GM21717 (cell line): ENCODE data around the gene WDR64.

Experiments used
- ATAC-seq: cut with Tn5 transposase; IDR thresholded peaks from one replicate; pipeline ENCODE4 v1.9.1; 2021; ENCODE audit warnings: mild to moderate bottlenecking, moderate library complexity; ENCODE audit not compliant: unreplicated experiment

Gene WDR64

DNA sequence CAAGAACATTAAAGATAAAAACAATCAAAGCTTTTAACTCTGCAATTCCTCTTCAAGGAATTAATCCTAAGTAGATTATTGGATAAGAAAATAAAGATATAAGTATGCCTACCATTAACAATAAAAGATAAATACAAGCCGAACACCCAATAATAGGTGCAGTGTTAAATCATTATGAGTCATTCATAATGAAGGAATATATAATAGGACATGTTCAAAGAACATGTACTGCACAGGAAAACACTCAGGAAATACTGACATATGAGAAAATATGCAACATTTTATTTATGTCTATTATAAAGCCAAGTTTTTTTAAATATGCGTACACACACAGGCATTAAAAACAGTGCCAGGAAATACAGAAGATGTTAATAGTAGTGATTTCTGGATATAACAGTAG lies 184.9 kb downstream of the WDR64 start:
- no peak for ATAC-seq

DNA sequence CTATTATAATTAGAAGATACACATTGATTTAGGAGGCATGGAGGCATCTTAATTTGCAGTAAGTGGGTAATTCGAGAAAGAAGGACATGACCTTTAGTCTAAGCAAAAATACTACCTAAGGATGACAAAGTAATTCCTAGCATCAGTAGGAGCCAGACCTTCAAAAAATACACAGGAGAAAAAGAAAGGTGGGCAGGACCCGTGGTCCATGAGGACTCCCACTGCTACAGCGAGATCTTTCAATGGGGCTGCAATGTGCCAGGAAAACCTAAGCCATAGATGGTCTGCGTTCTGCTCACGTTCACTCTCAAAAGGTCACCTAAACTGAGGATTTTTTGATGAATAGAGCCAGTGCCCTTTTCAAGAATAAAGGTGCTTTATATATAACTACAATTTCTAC lies 185.3 kb downstream of the WDR64 start:
- ATAC-seq: no peak

DNA sequence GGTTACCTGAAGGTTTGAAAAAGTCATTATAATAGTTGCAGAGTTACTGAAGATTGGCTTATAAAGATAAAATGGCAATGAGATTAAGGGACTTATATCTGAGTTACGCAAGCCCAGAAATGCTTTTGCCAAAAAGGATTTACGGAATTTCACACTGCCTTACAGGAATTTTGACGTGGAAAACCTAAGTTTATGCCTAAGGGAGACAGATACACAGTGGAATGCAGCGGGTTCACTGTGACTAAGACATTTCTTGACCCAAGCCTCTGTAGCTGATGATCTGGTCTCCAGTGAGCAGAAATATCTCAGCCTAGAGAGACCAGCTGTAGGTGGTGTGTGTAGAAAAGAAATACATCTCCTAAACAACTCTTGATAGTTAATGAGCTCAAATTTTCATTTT lies 185.8 kb downstream of the WDR64 start:
- ATAC-seq: no peak

DNA sequence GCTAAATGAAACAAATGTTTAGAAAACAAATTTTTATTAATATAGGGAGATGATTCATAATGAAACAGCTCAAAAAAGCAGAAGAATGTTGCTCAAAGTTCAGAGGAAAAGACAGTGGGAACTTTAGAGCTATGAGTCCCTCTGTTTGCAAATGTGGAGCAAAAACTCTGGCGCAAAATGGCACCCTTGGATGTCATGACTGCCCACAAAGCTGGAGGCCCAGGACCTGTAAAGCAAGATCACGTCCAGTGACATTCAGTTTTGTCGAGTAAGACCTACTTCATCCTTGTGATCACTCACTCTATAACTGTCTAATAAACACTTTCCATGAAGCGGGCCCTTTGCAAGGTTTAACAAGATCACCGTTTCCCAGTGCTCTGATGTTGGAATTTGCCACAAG lies 186.8 kb downstream of the WDR64 start:
- peak; percentile 48 for ATAC-seq

DNA sequence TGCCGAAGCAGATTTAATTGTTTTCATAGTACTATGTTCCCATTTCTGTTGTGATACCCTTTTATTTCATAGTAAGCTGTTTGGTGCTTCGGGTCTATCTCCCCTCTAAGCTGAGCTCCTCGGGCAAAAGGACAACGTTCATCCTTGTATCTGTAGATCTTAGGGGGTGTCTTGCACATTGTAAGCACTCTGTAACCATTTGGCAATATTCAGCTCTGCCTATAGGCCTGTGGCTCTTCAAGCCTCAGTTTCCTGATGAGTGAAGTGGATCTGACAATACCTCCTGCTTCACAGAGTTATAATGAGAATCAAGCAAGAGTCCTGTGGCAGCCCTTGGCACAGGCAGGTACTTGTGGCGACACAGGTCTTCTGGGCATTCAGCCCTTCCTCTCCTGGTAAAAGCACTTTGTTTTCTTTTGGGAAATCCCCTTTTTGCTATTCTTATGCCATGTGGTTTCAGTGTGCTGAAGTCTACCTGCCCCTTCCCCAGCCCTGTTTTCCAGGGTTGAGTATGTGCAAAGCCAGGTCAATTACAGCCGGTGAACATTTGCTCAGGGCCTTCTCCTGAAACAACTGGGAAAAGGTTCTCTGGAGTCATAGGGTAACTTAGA lies 187.4 kb downstream of the WDR64 start:
- peak; percentile 73 for ATAC-seq

DNA sequence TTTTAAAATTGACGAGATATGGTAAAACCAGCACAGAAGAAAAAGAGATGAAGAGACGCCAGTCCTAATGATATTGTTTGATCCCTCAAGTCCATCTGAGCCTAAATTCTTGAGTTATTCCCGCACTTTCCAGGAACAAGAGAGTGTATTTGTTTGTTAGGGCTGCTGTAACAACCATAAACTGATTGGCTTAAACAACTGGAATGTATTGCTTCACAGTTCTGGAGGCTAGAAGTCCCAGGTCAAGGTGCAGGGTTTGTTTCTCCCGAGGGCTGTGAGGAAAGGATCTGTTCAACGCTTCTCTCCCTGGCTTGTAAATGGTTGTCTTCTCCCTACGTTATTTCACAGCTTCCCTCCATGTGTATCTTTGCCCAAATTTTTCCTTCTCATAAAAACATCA lies 188.1 kb downstream of the WDR64 start:
- no peak for ATAC-seq

DNA sequence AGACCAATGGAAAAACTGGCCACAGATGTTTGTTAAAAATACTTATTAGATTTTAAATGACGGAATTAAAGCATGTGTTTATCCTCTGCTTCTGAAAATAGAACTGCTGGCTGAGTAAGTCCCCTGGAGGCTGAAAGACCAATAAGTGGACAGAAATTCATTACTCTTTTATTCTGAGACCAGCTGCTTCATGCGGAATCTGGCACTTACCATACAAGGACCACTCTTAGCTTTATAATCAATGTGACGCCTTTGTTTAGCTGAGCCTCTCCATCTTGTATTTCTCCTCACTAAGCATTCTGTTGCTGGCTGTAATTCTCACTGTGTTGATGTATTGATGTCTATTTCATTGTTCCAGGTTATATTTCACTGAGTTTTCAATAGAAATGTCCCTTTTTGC lies 189.6 kb downstream of the WDR64 start:
- ATAC-seq: no peak

DNA sequence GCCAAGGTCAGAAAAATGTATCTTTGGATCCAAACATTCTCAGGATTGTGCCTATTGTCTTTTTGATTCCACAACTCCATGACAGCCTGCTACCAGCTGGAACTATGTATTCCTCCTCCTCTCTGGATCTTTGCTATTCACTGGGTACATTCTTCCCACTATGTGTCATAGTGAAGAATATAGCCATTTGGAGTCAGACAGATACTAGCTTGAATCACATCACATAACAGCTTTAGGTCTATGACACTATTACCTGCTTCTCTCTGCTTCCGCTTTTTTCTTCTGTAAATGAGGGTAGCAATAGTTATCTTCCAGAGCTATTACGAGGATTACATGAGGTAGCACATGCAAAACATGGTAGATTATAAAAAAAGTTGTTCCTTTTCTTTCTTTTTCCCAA lies 190.5 kb downstream of the WDR64 start:
- no peak for ATAC-seq

DNA sequence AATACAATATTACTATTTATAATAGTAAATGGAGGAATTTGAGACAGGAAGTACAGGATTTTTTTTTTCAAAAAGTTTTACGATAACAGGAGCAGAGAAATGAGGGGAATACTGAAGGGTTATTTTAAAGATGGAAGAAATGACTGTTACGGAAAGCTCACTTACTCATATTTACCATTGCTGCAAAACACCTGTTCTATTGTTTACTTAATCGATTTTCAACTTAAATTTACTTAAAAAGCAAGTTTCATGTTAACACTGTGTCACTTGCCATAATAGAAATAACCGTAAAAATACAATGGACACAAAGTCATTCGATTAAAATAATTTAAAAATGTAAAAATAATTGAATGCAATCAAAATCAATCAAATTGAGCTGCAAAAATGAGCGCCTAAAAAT lies 192.5 kb downstream of the WDR64 start:
- no peak for ATAC-seq

DNA sequence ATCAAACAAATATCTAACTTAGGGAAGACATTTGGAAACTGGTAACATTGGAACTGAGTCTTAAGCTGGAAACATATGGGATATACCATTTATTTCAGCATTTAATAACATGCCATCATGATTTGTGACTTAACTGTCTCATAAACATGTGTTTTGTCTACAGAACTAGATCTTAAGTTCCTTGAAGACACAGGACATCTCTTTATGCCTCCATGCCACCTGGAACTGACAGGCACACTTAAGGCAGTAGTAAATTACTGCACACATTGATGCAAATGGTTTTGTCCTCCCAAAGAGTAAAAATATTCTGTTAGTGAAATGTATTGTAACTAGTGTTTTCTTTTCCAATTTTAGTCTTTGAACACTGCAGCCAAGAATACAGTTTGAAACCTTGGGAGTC lies 194.3 kb downstream of the WDR64 start:
- no peak for ATAC-seq

DNA sequence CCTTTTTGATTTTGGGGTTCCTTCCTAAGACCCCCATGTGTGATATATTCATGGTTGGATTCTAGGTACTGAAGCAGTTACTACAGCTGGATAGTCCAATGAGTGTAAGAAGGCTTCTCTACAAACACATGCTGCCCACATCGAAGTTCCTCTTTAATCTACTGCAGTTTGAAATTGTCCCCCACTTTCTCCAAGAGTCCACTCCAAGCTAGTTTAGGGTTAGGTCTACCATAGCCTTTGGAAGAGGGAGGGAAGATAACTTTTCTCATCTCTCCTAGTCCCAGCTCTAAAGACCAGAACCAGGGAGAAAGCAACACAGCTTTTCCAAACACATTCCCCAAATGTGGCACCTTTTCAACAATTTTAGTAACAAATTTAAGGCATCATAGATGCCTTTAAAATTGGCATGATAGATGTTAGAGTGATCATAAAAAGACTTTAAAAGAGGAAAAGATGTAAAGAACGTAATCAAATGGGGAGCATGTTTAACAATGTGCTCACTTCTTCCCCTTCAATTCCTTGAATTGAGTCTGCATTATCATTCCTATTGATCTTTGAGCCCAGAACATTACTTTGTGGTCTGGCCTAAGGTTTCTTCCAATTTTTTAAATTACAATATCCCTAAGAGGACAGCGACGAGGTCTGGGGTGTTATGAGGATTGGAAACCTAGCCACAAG lies 194.9 kb downstream of the WDR64 start:
- no peak for ATAC-seq

DNA sequence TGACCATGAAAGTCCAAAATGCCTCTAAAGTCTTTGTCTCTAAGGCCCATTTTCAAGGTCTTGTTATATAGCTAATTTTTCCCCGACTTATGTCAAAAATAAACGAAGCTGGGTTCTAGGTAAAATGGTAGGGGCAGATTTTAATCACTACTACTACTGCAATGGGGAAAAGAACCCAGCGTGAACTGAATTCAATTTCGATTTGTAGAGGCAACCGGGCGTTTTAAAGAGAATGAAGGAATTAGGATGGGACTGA lies 195.4 kb downstream of the WDR64 start:
- no peak for ATAC-seq

DNA sequence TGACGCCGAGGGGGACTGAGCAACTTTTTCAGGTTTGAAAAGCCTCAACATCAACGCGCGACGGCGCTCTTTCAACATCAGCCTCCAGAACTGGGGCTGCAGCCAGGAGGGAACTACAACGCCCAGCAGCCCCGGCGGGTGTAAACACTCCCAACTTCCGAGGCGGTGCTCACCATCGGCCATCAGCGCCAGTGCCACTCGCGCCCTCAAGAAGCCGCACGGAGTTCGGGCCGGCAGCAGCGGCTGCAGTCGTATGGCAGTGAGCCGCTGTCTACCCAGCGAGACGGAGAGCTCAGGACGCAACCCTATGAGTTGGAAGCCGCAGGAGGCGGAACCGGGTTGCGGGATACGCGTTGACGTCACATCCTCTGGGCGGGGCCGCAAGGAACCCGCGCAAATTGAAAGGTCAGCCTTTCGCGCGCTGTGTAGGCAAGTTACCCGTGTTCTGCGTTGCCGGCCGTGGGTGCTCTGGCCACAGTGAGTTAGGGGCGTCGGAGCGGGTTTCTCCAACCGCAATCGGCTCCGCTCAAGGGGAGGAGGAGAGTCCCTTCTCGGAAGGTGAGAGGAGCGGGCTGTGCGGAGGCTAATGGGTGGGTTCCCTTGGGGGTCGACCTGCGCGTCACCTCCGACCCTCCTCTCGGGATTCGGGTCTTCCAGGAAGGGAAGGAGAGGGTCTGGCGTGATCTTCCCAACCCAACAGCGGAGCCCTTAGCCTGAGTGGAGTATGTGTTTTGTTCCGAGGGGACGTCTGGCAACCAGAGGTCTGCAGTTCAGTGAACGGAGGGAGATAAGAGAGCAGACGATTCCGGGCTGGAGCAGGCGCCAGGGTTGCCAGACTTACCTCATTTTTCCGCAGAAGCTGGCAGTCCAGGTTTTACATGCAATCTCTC lies 196.0 kb downstream of the WDR64 start, which contains the start of gene EXO1:
Gene EXO1, plus strand, starts transcription at position 409 of the 890 bp plus-strand sequence. CDS start 2,222 bp downstream, outside the sequence.
- peak; percentile 95 for ATAC-seq

DNA sequence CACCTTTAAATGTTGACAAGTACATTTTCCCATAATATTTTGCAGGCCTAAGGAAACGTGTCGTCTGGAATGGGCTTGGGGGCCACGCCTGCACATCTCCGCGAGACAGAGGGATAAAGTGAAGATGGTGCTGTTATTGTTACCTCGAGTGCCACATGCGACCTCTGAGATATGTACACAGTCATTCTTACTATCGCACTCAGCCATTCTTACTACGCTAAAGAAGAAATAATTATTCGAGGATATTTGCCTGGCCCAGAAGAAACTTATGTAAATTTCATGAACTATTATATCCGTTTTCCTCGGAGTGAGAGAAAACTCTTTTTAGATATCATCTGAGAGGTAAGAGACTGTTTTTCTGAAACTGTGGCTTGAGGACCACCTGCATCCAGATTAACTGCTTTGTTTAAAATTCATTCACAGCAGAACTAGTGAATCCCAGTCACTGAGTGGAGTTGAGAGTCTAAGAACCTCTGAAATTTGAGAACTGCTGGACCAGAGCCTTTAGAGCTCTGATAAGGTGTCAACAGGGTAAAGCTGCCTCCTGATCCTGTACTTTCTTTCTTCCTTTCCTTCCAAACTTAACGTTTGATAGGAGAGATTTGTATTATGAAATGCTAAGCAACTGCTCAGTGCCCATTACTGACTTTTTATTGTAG lies 196.7 kb downstream of the WDR64 start:
- peak; percentile 9 for ATAC-seq

DNA sequence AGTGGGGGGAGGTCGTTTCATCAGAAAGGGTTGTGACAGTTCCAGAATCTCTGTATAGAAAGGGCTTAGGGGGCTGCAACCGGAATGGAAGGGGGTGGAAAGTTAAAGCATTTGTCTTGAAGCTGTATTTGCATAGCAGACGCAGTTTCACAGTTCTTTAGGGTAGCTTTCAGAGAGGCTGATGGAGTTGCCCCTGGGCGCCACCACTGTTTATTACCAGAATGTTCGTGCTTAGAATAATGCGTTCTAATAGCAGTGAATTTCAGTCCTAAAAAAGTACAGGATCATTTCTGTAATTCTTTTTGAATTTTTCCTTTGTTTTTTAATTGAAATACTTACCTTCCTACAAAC lies 197.2 kb downstream of the WDR64 start:
- ATAC-seq: no peak
